ENCODE results near the gene HERPUD1. TPM values are rescaled to one million over a fixed set of nuclear protein-coding genes. Genes with fewer than 3 reads are reported as not detected.

Gene HERPUD1
- total and polyA plus RNA-seq, 2 of the 8 experiments (the other 6 are each of a cell fraction or from before 2014, with no cell fraction given), result 23.3 to 34.7 TPM

DNA sequence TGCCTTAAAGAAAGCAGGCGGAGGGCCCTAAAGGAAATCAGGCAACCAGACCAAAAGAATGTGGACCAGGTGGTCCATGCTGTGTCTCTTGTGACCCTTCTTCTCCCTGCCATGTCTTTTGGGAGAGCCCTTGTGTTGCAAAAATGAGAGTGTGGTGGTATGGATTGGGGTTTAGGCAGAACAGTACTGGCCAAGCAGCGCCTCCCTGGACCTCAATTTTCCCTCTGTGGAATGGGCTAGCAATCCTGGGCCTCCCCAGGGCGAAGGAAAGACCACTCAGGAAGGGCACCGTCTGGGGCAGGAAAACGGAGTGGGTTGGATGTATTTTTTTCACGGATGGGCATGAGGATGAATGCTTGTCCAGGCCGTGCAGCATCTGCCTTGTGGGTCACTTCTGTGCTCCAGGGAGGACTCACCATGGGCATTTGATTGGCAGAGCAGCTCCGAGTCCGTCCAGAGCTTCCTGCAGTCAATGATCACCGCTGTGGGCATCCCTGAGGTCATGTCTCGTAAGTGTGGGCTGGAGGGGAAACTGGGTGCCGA, 49.9 kb downstream of the HERPUD1 start:
- Histone ChIP-seq H2AFZ (ENCODE audit: low read length) (no peak overlapping the region), H4K5ac (ENCODE audit: insufficient read length, low read depth, low read length) (no peak overlapping the region), H2BK20ac (ENCODE audit: low read length) (0 out of 2 replicates have a peak overlapping the region, but pooled peaks have one; percentile 61), H3K23me2 (ENCODE audit: low read depth, low read length) (no peaks in the 10 kb centered on the region), H3K56ac (replicated peaks; ENCODE audit: insufficient read length, low read depth, low read length) (no peak overlapping the region), H2BK12ac (ENCODE audit: low read depth, low read length) (no peak overlapping the region), H4K20me1 (replicated peaks in 1 of 2; ENCODE audit: control insufficient read depth in 1 of 2, insufficient read depth in 2 of 2, low read length in 2 of 2) (no peaks in the 10 kb centered on the region), H3K4me2 (ENCODE audit: insufficient read depth in 1 of 2, low read depth in 2 of 2, low read length in 2 of 2) (no peak overlapping the region), H3K23ac (ENCODE audit: insufficient read length) (no peak overlapping the region), H3K36me3 (ENCODE audit: control insufficient read depth in 2 of 4, insufficient read depth in 4 of 4, low read length in 3 of 4) (no peaks in the 10 kb centered on the region), H3K18ac (ENCODE audit: extremely low read depth, low read length) (no peak overlapping the region), H3K27me3 (replicated peaks in 1 of 4; ENCODE audit: control insufficient read depth in 3 of 4, extremely low read depth in 1 of 4, insufficient read depth in 3 of 4, low read length in 3 of 4) (no peaks in the 10 kb centered on the region), H3K4ac (replicated peaks; ENCODE audit: insufficient read length, low read depth, low read length) (no peak overlapping the region), H3K4me1 (replicated peaks in 1 of 4; ENCODE audit: control insufficient read depth in 3 of 4, insufficient read depth in 4 of 4, low read length in 3 of 4) (no peaks in the 10 kb centered on the region), H3K79me2 (ENCODE audit: control insufficient read depth in 1 of 2, insufficient read depth in 2 of 2, low read length in 2 of 2) (no peaks in the 10 kb centered on the region), H3K9me3 (ENCODE audit: insufficient read depth in 2 of 2, low read depth in 1 of 2, low read length in 1 of 2) (no peaks in the 10 kb centered on the region), H3K4me3 (ENCODE audit: extremely low read depth in 1 of 4, insufficient read depth in 2 of 4, low read depth in 3 of 4, low read length in 4 of 4) (no peak overlapping the region), H2AK5ac (ENCODE audit: low read depth, low read length) (no peak overlapping the region; the same call in 1 of the 2 replicates), H4K8ac (ENCODE audit: extremely low read depth, insufficient read depth, low read length) (no peak overlapping the region), H2BK120ac (replicated peaks; ENCODE audit: low read depth, low read length) (no peak overlapping the region), H3K27ac (ENCODE audit: low read depth, low read length) (no peak overlapping the region), H4K91ac (replicated peaks; ENCODE audit: insufficient read length, low read length) (no peak overlapping the region), H3K14ac (ENCODE audit: insufficient read length) (no peak overlapping the region), H2BK5ac (ENCODE audit: low read depth, low read length) (no peak overlapping the region; the same call in 1 of the 2 replicates), H3K79me1 (ENCODE audit: low read depth, low read length) (no peaks in the 10 kb centered on the region), H3K9ac (replicated peaks in 1 of 4; ENCODE audit: extremely low read depth in 1 of 4, low read depth in 3 of 4, low read length in 3 of 4) (no peak overlapping the region), H2BK15ac (ENCODE audit: low read length) (no peak overlapping the region)
- FAIRE-seq, result no peak
- WGBS, 2 experiments (ENCODE audit: extremely low coverage in 1 of 2, insufficient coverage in 1 of 2, insufficient read length in 1 of 2, insufficient replicate concordance in 2 of 2, low coverage in 1 of 2, low lambda C conversion rate in 2 of 2, missing lambda C conversion rate in 1 of 2), result 90% methylated on average over 12 of the region's 12 CpGs; no CpG with 5 or more reads in 1 of the 2 experiments
- DNase-seq (ENCODE audit: low read depth in 1 of 2, low spot score in 2 of 2), result no peak
- TF ChIP-seq SAP30 (IDR thresholded peaks at IDR 0.05; ENCODE audit: insufficient read depth, insufficient replicate concordance, low read length), result no peak
- TF ChIP-seq RBBP5 (IDR thresholded peaks at IDR 0.05; ENCODE audit: borderline replicate concordance, low read depth, low read length), result no peak
- TF ChIP-seq TBP (IDR thresholded peaks at IDR 0.05; ENCODE audit: low read depth, low read length), result no peak
- no peak for TF ChIP-seq SIN3A (conservative IDR thresholded peaks at IDR 0.05 in 1 of 2, IDR thresholded peaks at IDR 0.05 in 1 of 2; ENCODE audit: low read depth in 1 of 2, low read length in 2 of 2)
- TF ChIP-seq TEAD4 (IDR thresholded peaks at IDR 0.05; ENCODE audit: low read depth, low read length), result no peak
- no peak for TF ChIP-seq TCF12 (IDR thresholded peaks at IDR 0.05; ENCODE audit: low read depth, low read length)
- no peak for TF ChIP-seq CHD1 (IDR thresholded peaks at IDR 0.05; ENCODE audit: low read depth, low read length)
- no peak for TF ChIP-seq BACH1 (IDR thresholded peaks at IDR 0.05; ENCODE audit: low read length)
- TF ChIP-seq, protein P1, sequence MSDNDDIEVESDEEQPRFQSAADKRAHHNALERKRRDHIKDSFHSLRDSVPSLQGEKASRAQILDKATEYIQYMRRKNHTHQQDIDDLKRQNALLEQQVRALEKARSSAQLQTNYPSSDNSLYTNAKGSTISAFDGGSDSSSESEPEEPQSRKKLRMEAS (IDR thresholded peaks at IDR 0.05), result no peak
- TF ChIP-seq GABPA (IDR thresholded peaks at IDR 0.05; ENCODE audit: borderline replicate concordance, insufficient read depth, low read length), result no peak
- CTCF ChIA-PET (ENCODE audit: partially characterized antibody), result interaction anchor here (1.5 to 8.1 kb wide), 5 partner anchors 11 to 79 kb away, joined by 3 to 67 read pairs (median 5); no protein-coding TSS in a partner anchor
- POLR2A ChIA-PET (ENCODE audit: partially characterized antibody), result interaction anchor here (2.1 kb wide), 1 partner anchor 8 kb away, joined by 4 read pairs; the partner anchor contains the start of gene NLRC5
